K562 (cell line): Measurements from ENCODE around the gene PLA2G7. TPM values are rescaled to one million over a fixed set of nuclear protein-coding genes. Genes with fewer than 3 reads are reported as not detected.

Experiments
- CBFA2T2 ChIP-seq: fragments of 450-650 bp; conservative IDR thresholded peaks from 2 replicates; pipeline ENCODE4 v1.6.1; 2017; ENCODE audit warnings: mild to moderate bottlenecking
- MGA ChIP-seq: fragments of 450-650 bp; IDR thresholded peaks from 2 replicates; pipeline ENCODE4 v1.6.1; 2016; ENCODE audit warnings: mild to moderate bottlenecking, moderate library complexity
- SLC30A9 ChIP-seq: fragments of 250-450 bp; sonication (Bioruptor Pico); IDR thresholded peaks from 2 replicates; pipeline ENCODE4 v1.8.0; 2022; ENCODE audit warnings: mild to moderate bottlenecking, moderate library complexity
- USF2 ChIP-seq: sonication (generic); formaldehyde crosslinking; IDR thresholded peaks from 2 replicates; pipeline ENCODE4 v1.5.0; 2020; ENCODE audit warnings: missing genetic modification reagents
- ZNF511 ChIP-seq: sonication (generic); formaldehyde crosslinking; IDR thresholded peaks from 2 replicates; pipeline ENCODE4 v1.8.0; 2022; ENCODE audit warnings: mild to moderate bottlenecking, missing genetic modification reagents
- polyA plus RNA-seq, 8 experiments: library from polyadenylated mRNA; depleted of rRNA in 4 of 8; stranded (reverse) in 5 of 8; unstranded in 3 of 8; fragments of >200 nt; fragmentation: Nextera tagmentation in 2 of 8; fragmentation: Illumina TruSeq in 1 of 8; extraction: Ambion mirVana in 2 of 8; extraction: Trizol in 1 of 8; gene quantifications; 2 replicates each; pipeline versions ENCODE4 v1.2.1 to v1.2.3, GENCODE V29; 2011 to 2014; ENCODE audit warnings: inconsistent platforms in 1 of 8, missing spikeins in 1 of 8
- total RNA-seq, 7 experiments: library from RNA; depleted of rRNA in 6 of 7; stranded (reverse); fragments of >200 nt in 6 of 7; fragmentation: Illumina TruSeq in 2 of 7; extraction: Trizol in 2 of 7; gene quantifications; 2 replicates each; pipeline versions ENCODE4 v1.2.1 to v1.2.3, GENCODE V29; 2011 to 2021; ENCODE audit warnings: low replicate concordance in 1 of 7

The PLA2G7 gene
- total and polyA plus RNA-seq, 9 of the 15 experiments (the other 6 are each of a cell fraction or from before 2014, with no cell fraction given) = not detected

- TF ChIP-seq MGA (no peak), CBFA2T2 (no peak), USF2 (CRISPR knock-in tag) (no peak), SLC30A9 (no peak), ZNF511 (no peak)
These were observed 42.5 kb upstream of the PLA2G7 start (continued) for GRCh38 chr6:46777476-46778346.
